Endothelial cell of umbilical vein (primary cell): ENCODE data around the gene ACOX3. TPM values are rescaled to one million over a fixed set of nuclear protein-coding genes. Genes with fewer than 3 reads are reported as not detected.

Experiments used
- BruUV-seq: library from RNA; stranded (reverse); fragments of 400-500 nt; replicated peaks from 2 replicates; lab custom pipeline; 2021; lab: Mats Ljungman, UMichigan
- CTCF ChIA-PET: fragments of 300-600, 350-600 bp; sonication (Branson Sonifier 250); formaldehyde crosslinking; loops from one replicate; lab custom pipeline; 2021; ENCODE audit warnings: antibody characterized with exemption, inconsistent platforms; lab: Charles Lee
- POLR2A ChIA-PET: fragments of 300-600, 350-600 bp; sonication (Branson Sonifier 250); formaldehyde crosslinking; loops from one replicate; lab custom pipeline; 2021; ENCODE audit warnings: antibody characterized with exemption, inconsistent platforms; lab: Charles Lee
- DNase-seq: peaks from one replicate; pipeline ENCODE4 v3.0.0-alpha.2; 2011; ENCODE audit warnings: low read depth, low spot score
- FAIRE-seq: peaks from 2 replicates; lab custom pipeline; 2011; peaks lifted over from hg19 to GRCh38; lab: Jason Lieb, UNC
- H2AFZ ChIP-seq: 2 replicates; pipeline ENCODE4 v1.6.0; 2012; ENCODE audit warnings: low read depth, low read length, control low read depth, inconsistent platforms
- H3K27ac ChIP-seq: 2 replicates; pipeline ENCODE4 v1.5.1; 2011; ENCODE audit warnings: low read depth, mild to moderate bottlenecking, control low read depth, low read length, moderate library complexity; ENCODE audit not compliant: insufficient read depth
- H3K27me3 ChIP-seq, 2 experiments: 2 replicates each; pipeline versions ENCODE4 v1.6.0 to v1.6.1; 2011; ENCODE audit warnings: low read length in 2 of 2, mixed read lengths in 1 of 2; ENCODE audit not compliant: control insufficient read depth in 2 of 2, insufficient read depth in 2 of 2
- H3K36me3 ChIP-seq, 2 experiments: 2 replicates in 1 of 2; 3 replicates in 1 of 2; pipeline ENCODE4 v1.5.1; 2011; ENCODE audit warnings: low read length in 2 of 2, mild to moderate bottlenecking in 1 of 2, moderate library complexity in 1 of 2; ENCODE audit not compliant: control insufficient read depth in 2 of 2, insufficient read depth in 2 of 2; ENCODE audit errors: extremely low read depth in 1 of 2
- H3K4me1 ChIP-seq: 3 replicates; pipeline ENCODE4 v1.5.1; 2011; ENCODE audit warnings: mild to moderate bottlenecking, low read length; ENCODE audit not compliant: control insufficient read depth, insufficient read depth; ENCODE audit errors: extremely low read depth
- H3K4me2 ChIP-seq: 2 replicates; pipeline ENCODE4 v1.6.1; 2011; ENCODE audit warnings: low read length, control low read depth, mixed read lengths; ENCODE audit not compliant: insufficient read depth
- H3K4me3 ChIP-seq, 3 experiments: fragments of 200-600 bp in 1 of 3; sonication (generic), shearing (Covaris generic) in 1 of 3; replicated peaks in 1 of 3; 2 replicates each; pipeline ENCODE4 v1.5.1; 2011 to 2016; ENCODE audit warnings: control low read depth in 3 of 3, low read length in 3 of 3, mild to moderate bottlenecking in 2 of 3, inconsistent platforms in 1 of 3, low read depth in 1 of 3, moderate library complexity in 1 of 3; ENCODE audit not compliant: insufficient read depth in 1 of 3
- H3K79me2 ChIP-seq: 2 replicates; pipeline ENCODE4 v1.6.0; 2012; ENCODE audit warnings: low read length, inconsistent platforms; ENCODE audit not compliant: control insufficient read depth, insufficient read depth
- H3K9ac ChIP-seq: replicated peaks from 2 replicates; pipeline ENCODE3; 2011; ENCODE audit warnings: low read length, control low read depth; ENCODE audit not compliant: insufficient read depth; ENCODE audit errors: extremely low read depth
- H3K9me1 ChIP-seq: replicated peaks from 3 replicates; pipeline ENCODE4 v1.6.0; 2011; ENCODE audit warnings: mild to moderate bottlenecking, low read length; ENCODE audit not compliant: control insufficient read depth, insufficient read depth; ENCODE audit errors: extremely low read depth
- H3K9me3 ChIP-seq: replicated peaks from 2 replicates; pipeline ENCODE4 v1.5.1; 2012; ENCODE audit warnings: low read length, inconsistent platforms; ENCODE audit not compliant: control insufficient read depth, insufficient read depth
- H4K20me1 ChIP-seq: replicated peaks from 2 replicates; pipeline ENCODE3; 2011; ENCODE audit warnings: mild to moderate bottlenecking, low read length; ENCODE audit not compliant: control insufficient read depth, insufficient read depth; ENCODE audit errors: extremely low read depth
- CTCF ChIP-seq, 2 donors: IDR thresholded peaks; 1 replicate in 1 of 2; 2 replicates in 1 of 2; pipeline ENCODE4 v1.5.1; 2011; ENCODE audit warnings: low read length in 2 of 2, mild to moderate bottlenecking in 2 of 2, moderate library complexity in 2 of 2, control low read depth in 1 of 2, inconsistent platforms in 1 of 2, low read depth in 1 of 2; ENCODE audit not compliant: insufficient read depth in 1 of 2; ENCODE audit errors: extremely low read depth in 1 of 2
- EZH2 ChIP-seq: IDR thresholded peaks from 2 replicates; pipeline ENCODE4 v1.6.1; 2012; ENCODE audit warnings: borderline replicate concordance, low read depth, mild to moderate bottlenecking, moderate library complexity, low read length, inconsistent platforms; ENCODE audit not compliant: severe bottlenecking
- FOS ChIP-seq: IDR thresholded peaks from 2 replicates; pipeline ENCODE4 v1.6.1; 2011; ENCODE audit warnings: mild to moderate bottlenecking, low read length, moderate library complexity, borderline replicate concordance; ENCODE audit not compliant: insufficient read depth
- GATA2 ChIP-seq: IDR thresholded peaks from 2 replicates; pipeline ENCODE4 v1.7.0; 2011; ENCODE audit warnings: low read depth, mild to moderate bottlenecking, moderate library complexity, mixed read lengths, low read length; ENCODE audit not compliant: insufficient read length, insufficient read depth
- JUN ChIP-seq: IDR thresholded peaks from 2 replicates; pipeline ENCODE4 v1.6.1; 2011; ENCODE audit warnings: borderline replicate concordance, low read depth; ENCODE audit not compliant: insufficient read length, insufficient read depth
- MYC ChIP-seq: IDR thresholded peaks from one replicate; pipeline ENCODE4 v1.6.1; 2011; ENCODE audit warnings: mild to moderate bottlenecking, low read depth, low read length
- POLR2A ChIP-seq: IDR thresholded peaks from 2 replicates; pipeline ENCODE4 v1.6.1; 2012; ENCODE audit warnings: low read depth, mild to moderate bottlenecking, control low read depth, low read length
- POLR2AphosphoS5 ChIP-seq: IDR thresholded peaks from 2 replicates; pipeline ENCODE4 v1.6.1; 2012; ENCODE audit warnings: low read depth, mild to moderate bottlenecking, control low read depth, low read length, moderate library complexity; ENCODE audit not compliant: insufficient read depth
- dilution Hi-C: fragments of 300-500 bp; cut with MboI; formaldehyde crosslinking; loops from one replicate; pipeline ENCODE4 v1.15.0; 2019; ENCODE audit warnings: low sequenced_read_pairs; ENCODE audit not compliant: extremely low pct_ligation_motif_present
- intact Hi-C: fragments of 100-400 bp; cut with micrococcal nuclease; formaldehyde crosslinking; loops from one replicate; pipeline ENCODE4 v1.10.0; 2022
- polyA plus RNA-seq, 4 experiments: library from polyadenylated mRNA; depleted of rRNA in 3 of 4; stranded (reverse) in 3 of 4; unstranded in 1 of 4; fragments of >200 nt; gene quantifications; 2 replicates each; pipeline versions ENCODE4 v1.2.1 to v1.2.3, GENCODE V29; 2011 to 2012; ENCODE audit warnings: missing spikeins in 1 of 4
- total RNA-seq: library from RNA; stranded (reverse); gene quantifications from 2 replicates; pipeline ENCODE4 v1.2.3, GENCODE V29; 2021
- TF ChIP-seq, protein P1 (sequence below): IDR thresholded peaks from 2 replicates; pipeline ENCODE4 v1.6.1; 2011; ENCODE audit not compliant: insufficient read depth, insufficient read length

The ACOX3 gene
- total and polyA plus RNA-seq, 2 donors (not counting 3 experiments of a cell fraction or from before 2014, with no cell fraction given) = 13.0 to 26.3 TPM

- ChIA-PET POLR2A (no interaction called here), CTCF (interaction anchor here (1.1 to 1.5 kb wide), 2 partner anchors 10 to 127 kb away, joined by 3 to 6 read pairs; no protein-coding TSS in a partner anchor)
- Histone ChIP-seq H3K27me3 (no peaks in the 10 kb centered on the region), H3K4me2 (no peak overlapping the region), H3K27ac (no peak overlapping the region), H4K20me1 (no peaks in the 10 kb centered on the region), H2AFZ (no peak overlapping the region), H3K79me2 (no peaks in the 10 kb centered on the region), H3K9me3 (no peaks in the 10 kb centered on the region), H3K4me1 (no peaks in the 10 kb centered on the region), H3K36me3 (peaks cover 2 to 6% of the 10 kb centered on the region in 2 experiments), H3K4me3 (no peak overlapping the region), H3K9me1 (no peaks in the 10 kb centered on the region), H3K9ac (no peak overlapping the region)
- no TSS peak for BruUV-seq
- no peak for DNase-seq
- dilution Hi-C loops = no loop called here
- FAIRE-seq = no peak
- TF ChIP-seq, protein P1, sequence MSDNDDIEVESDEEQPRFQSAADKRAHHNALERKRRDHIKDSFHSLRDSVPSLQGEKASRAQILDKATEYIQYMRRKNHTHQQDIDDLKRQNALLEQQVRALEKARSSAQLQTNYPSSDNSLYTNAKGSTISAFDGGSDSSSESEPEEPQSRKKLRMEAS = no peak
- TF ChIP-seq GATA2 = no peak
- TF ChIP-seq POLR2A = no peak
- no peak for TF ChIP-seq MYC
- TF ChIP-seq CTCF (IDR thresholded peaks at IDR 0.05; ENCODE audit: extremely low read depth in 1 of 2, insufficient read depth in 1 of 2, low read depth in 1 of 2, low read length in 2 of 2) = no peak
- TF ChIP-seq EZH2 = no peak
- no peak for TF ChIP-seq FOS
- no peak for TF ChIP-seq POLR2AphosphoS5
- no peak for TF ChIP-seq JUN
- intact Hi-C loops = no loop called here
Observed at GRCh38 chr4:8478371-8478770, 37.8 kb upstream of the ACOX3 start.
